Panc1 (cell line): Measurements from ENCODE around the gene ARHGEF37. TPM values are rescaled to one million over a fixed set of nuclear protein-coding genes. Genes with fewer than 3 reads are reported as not detected.

ENCODE experiments used
- ATAC-seq: fragments of 200-7000 bp; cut with Tn5 transposase; 2 replicates; pipeline ENCODE4 v1.9.1; 2020; ENCODE audit warnings: mild to moderate bottlenecking, moderate library complexity
- BruUV-seq: library from RNA; stranded (reverse); fragments of 400-500 nt; replicated peaks from 2 replicates; lab custom pipeline; 2021; lab: Mats Ljungman, UMichigan
- CTCF ChIA-PET: fragments of 300-600 bp; sonication (Branson Sonifier 250); formaldehyde crosslinking; loops from one replicate; lab custom pipeline; 2022; ENCODE audit warnings: antibody characterized with exemption; lab: Charles Lee
- POLR2A ChIA-PET: fragments of 300-600 bp; sonication (Branson Sonifier 250); formaldehyde crosslinking; loops from one replicate; lab custom pipeline; 2022; ENCODE audit warnings: antibody characterized with exemption; lab: Charles Lee
- DNase-seq: peaks from one replicate; pipeline ENCODE4 v3.0.0-alpha.2; 2010; ENCODE audit warnings: low read depth, low spot score
- H3K27ac ChIP-seq: 2 replicates; pipeline ENCODE4 v1.5.1; 2011; ENCODE audit warnings: mild to moderate bottlenecking, low read length, inconsistent platforms
- H3K27me3 ChIP-seq: fragments of 200-500 bp; sonication (Bioruptor generic); 2 replicates; pipeline ENCODE4 v1.6.0; 2014; ENCODE audit warnings: low read length, inconsistent platforms; ENCODE audit not compliant: control insufficient read depth, insufficient read depth
- H3K36me3 ChIP-seq: fragments of 200-500 bp; sonication (Bioruptor generic); 2 replicates; pipeline ENCODE4 v1.5.1; 2014; ENCODE audit warnings: inconsistent platforms, mild to moderate bottlenecking, low read length, moderate library complexity; ENCODE audit not compliant: control insufficient read depth, insufficient read depth
- H3K4me1 ChIP-seq: 2 replicates; pipeline ENCODE4 v1.5.1; 2011; ENCODE audit warnings: inconsistent platforms, mild to moderate bottlenecking, low read length, moderate library complexity; ENCODE audit not compliant: control insufficient read depth, insufficient read depth
- H3K4me3 ChIP-seq, 2 experiments: 2 replicates each; pipeline ENCODE4 v1.5.1; 2011 to 2012; ENCODE audit warnings: low read depth in 2 of 2, low read length in 2 of 2, mild to moderate bottlenecking in 2 of 2, inconsistent platforms in 1 of 2, moderate library complexity in 1 of 2
- H3K9me3 ChIP-seq: fragments of 200-500 bp; sonication (Bioruptor generic); 2 replicates; pipeline ENCODE4 v1.5.1; 2014; ENCODE audit warnings: low read depth, mild to moderate bottlenecking, inconsistent platforms, low read length, moderate library complexity; ENCODE audit not compliant: control insufficient read depth, insufficient read depth
- CTCF ChIP-seq: fragments of 450-650 bp; IDR thresholded peaks from 2 replicates; pipeline ENCODE4 v1.5.1; 2017; ENCODE audit warnings: mild to moderate bottlenecking
- POLR2AphosphoS5 ChIP-seq: IDR thresholded peaks from 2 replicates; pipeline ENCODE4 v1.6.1; 2012; ENCODE audit warnings: mild to moderate bottlenecking, low read depth, low read length, moderate library complexity
- REST ChIP-seq, 2 experiments: IDR thresholded peaks; 2 replicates each; pipeline ENCODE4 v1.6.1; 2011 to 2012; ENCODE audit warnings: low read depth in 2 of 2, control low read depth in 1 of 2, low read length in 1 of 2, mild to moderate bottlenecking in 1 of 2, moderate library complexity in 1 of 2; ENCODE audit not compliant: insufficient read depth in 1 of 2
- SIN3A ChIP-seq: IDR thresholded peaks from 2 replicates; pipeline ENCODE4 v1.6.1; 2012; ENCODE audit warnings: low read depth, mild to moderate bottlenecking, low read length, moderate library complexity, borderline replicate concordance; ENCODE audit not compliant: insufficient read depth
- TCF7L2 ChIP-seq: IDR thresholded peaks from 2 replicates; pipeline ENCODE4 v1.6.1; 2011; ENCODE audit warnings: mild to moderate bottlenecking, low read depth, low read length, inconsistent platforms
- in situ Hi-C: cut with HindIII; loops from 2 replicates; pipeline ENCODE4 v1.10.0; 2016; ENCODE audit warnings: low sequenced_read_pairs, low pct_unique_long_range_greater_than_20kb
- intact Hi-C: fragments of 100-400 bp; cut with micrococcal nuclease; formaldehyde crosslinking; loops from one replicate; pipeline ENCODE4 v1.10.0; 2022; ENCODE audit not compliant: unreplicated experiment
- total RNA-seq: library from RNA; stranded (reverse); gene quantifications from one replicate; pipeline ENCODE4 v1.2.1, GENCODE V29; 2021; ENCODE audit not compliant: unreplicated experiment

The ARHGEF37 gene
- total RNA-seq, 1 experiment from 2014 or later = 3.2 TPM

GRCh38 chr5:149672701-149673476, 91.6 kb downstream of the ARHGEF37 start:
- in situ Hi-C loops (no loop called here), intact Hi-C loops (no loop called here)
- no TSS peak for BruUV-seq
- ATAC-seq (no peak), DNase-seq (no peak)
- H3K36me3 ChIP-seq = no peaks in the 10 kb centered on the region
- no peak overlapping the region for H3K27ac ChIP-seq
- H3K4me3 ChIP-seq = no peak overlapping the region
- no peak for TF ChIP-seq POLR2AphosphoS5
- no peak for TF ChIP-seq REST (IDR thresholded peaks at IDR 0.05; ENCODE audit: insufficient read depth in 1 of 2, low read depth in 2 of 2, low read length in 1 of 2)
- no peak for TF ChIP-seq CTCF
- TF ChIP-seq TCF7L2 = no peak
- no peak for TF ChIP-seq SIN3A
- no peaks in the 10 kb centered on the region for H3K4me1 ChIP-seq
- CTCF ChIA-PET = no interaction called here
- POLR2A ChIA-PET = no interaction called here
- no peaks in the 10 kb centered on the region for H3K27me3 ChIP-seq
- peaks cover 5% of the 10 kb centered on the region; the same call in 1 of the 2 replicates for H3K9me3 ChIP-seq

GRCh38 chr5:149674686-149675085, 93.4 kb downstream of the ARHGEF37 start:
- H3K27me3 ChIP-seq = no peaks in the 10 kb centered on the region
- H3K4me3 ChIP-seq = no peak overlapping the region
- ATAC-seq (no peak), DNase-seq (no peak)
- H3K27ac ChIP-seq = no peak overlapping the region
- in situ Hi-C loops = no loop called here
- intact Hi-C loops = no loop called here
- TF ChIP-seq SIN3A (no peak), REST (IDR thresholded peaks at IDR 0.05; ENCODE audit: insufficient read depth in 1 of 2, low read depth in 2 of 2, low read length in 1 of 2) (no peak), POLR2AphosphoS5 (no peak), TCF7L2 (no peak), CTCF (no peak)
- H3K9me3 ChIP-seq = no peaks in the 10 kb centered on the region
- POLR2A ChIA-PET = interaction anchor here (0.6 kb wide), 1 partner anchor 23 kb away, joined by 3 read pairs; no protein-coding TSS in a partner anchor
- CTCF ChIA-PET = no interaction called here
- BruUV-seq = no TSS peak
- H3K36me3 ChIP-seq = no peaks in the 10 kb centered on the region
- H3K4me1 ChIP-seq = no peaks in the 10 kb centered on the region
